Activated CD8-positive, alpha-beta memory T cell treated with anti-CD3 and anti-CD28 coated beads, Interleukin-2, amount 50 U/mL, for 24 hours (primary cell): Measurements from ENCODE around the gene SYT13.

Source experiments
- DNase-seq: peaks from one replicate; pipeline ENCODE4 v3.0.0-alpha.2; 2020; ENCODE audit errors: extremely low read depth

Gene SYT13

GRCh38 chr11:45246241-45246640, 39.9 kb downstream of the SYT13 start:
- DNase-seq = no peak

- no peak for DNase-seq
Observed at GRCh38 chr11:45245218-45246045, 40.7 kb downstream of the SYT13 start.

- DNase-seq = no peak
Observed at GRCh38 chr11:45243967-45244366, 42.2 kb downstream of the SYT13 start.

GRCh38 chr11:45239733-45240132, 46.4 kb downstream of the SYT13 start:
- no peak for DNase-seq

- no peak for DNase-seq
Observed at GRCh38 chr11:45238724-45239123, 47.4 kb downstream of the SYT13 start.

- no peak for DNase-seq
Observed at GRCh38 chr11:45237711-45238315, 48.3 kb downstream of the SYT13 start.

- DNase-seq = no peak
Observed at GRCh38 chr11:45234306-45235006, 51.7 kb downstream of the SYT13 start.

- DNase-seq = no peak
Observed at GRCh38 chr11:45233804-45234170, 52.4 kb downstream of the SYT13 start.

GRCh38 chr11:45233121-45233803, 52.9 kb downstream of the SYT13 start:
- peak; percentile 30 for DNase-seq

- no peak for DNase-seq
Observed at GRCh38 chr11:45232341-45233080, 53.6 kb downstream of the SYT13 start.

- no peak for DNase-seq
Observed at GRCh38 chr11:45229401-45230020, 56.6 kb downstream of the SYT13 start.

- no peak for DNase-seq
Observed at GRCh38 chr11:45227836-45228235, 58.3 kb downstream of the SYT13 start.

GRCh38 chr11:45226901-45227300, 59.2 kb downstream of the SYT13 start:
- DNase-seq = no peak

- no peak for DNase-seq
Observed at GRCh38 chr11:45225961-45226871, 59.9 kb downstream of the SYT13 start.

- DNase-seq = no peak
Observed at GRCh38 chr11:45225277-45225676, 60.9 kb downstream of the SYT13 start.

- no peak for DNase-seq
Observed at GRCh38 chr11:45224766-45225165, 61.4 kb downstream of the SYT13 start.

- DNase-seq = no peak
Observed at GRCh38 chr11:45223496-45223895, 62.6 kb downstream of the SYT13 start.

- DNase-seq = no peak
Observed at GRCh38 chr11:45219411-45219810, 66.7 kb downstream of the SYT13 start.

GRCh38 chr11:45218705-45219104, 67.4 kb downstream of the SYT13 start:
- no peak for DNase-seq

GRCh38 chr11:45217991-45218390, 68.2 kb downstream of the SYT13 start:
- DNase-seq = no peak
